HG03135 (cell line): Measurements from ENCODE around the gene CMA1.
"Not testable (repeated sequence)": the region's sequence is repeated elsewhere in the genome, so short reads cannot be mapped to it uniquely, and the experiment has no call there.

Source experiments
- ATAC-seq: cut with Tn5 transposase; IDR thresholded peaks from one replicate; pipeline ENCODE4 v1.9.1; 2021; ENCODE audit warnings: mild to moderate bottlenecking, moderate library complexity; ENCODE audit not compliant: unreplicated experiment

CMA1 gene

GRCh38 chr14:24470450-24470849 lies 37.6 kb downstream of the CMA1 start:
- ATAC-seq, result not testable (repeated sequence)

DNA sequence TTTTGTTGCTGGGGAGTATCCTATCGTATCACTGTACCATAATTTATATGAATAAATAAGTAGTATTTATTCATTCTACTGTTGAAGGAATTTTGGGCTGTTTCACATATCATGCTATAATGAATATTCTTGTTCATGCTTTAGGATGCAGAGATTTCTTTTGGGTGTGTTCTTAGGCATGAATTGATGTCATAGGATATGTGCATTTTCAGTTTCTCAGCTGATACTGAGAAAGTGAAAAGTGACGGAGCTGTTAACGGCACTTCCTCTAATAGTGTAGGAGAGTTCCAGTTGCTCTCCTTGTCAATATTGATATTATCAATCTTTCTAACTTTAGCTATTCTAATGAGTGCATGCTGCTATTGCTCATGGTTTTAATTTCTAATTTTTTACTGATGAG lies 42.3 kb downstream of the CMA1 start:
- no peak for ATAC-seq

- no peak for ATAC-seq
Observed at GRCh38 chr14:24465368-24465767, 42.7 kb downstream of the CMA1 start.

DNA sequence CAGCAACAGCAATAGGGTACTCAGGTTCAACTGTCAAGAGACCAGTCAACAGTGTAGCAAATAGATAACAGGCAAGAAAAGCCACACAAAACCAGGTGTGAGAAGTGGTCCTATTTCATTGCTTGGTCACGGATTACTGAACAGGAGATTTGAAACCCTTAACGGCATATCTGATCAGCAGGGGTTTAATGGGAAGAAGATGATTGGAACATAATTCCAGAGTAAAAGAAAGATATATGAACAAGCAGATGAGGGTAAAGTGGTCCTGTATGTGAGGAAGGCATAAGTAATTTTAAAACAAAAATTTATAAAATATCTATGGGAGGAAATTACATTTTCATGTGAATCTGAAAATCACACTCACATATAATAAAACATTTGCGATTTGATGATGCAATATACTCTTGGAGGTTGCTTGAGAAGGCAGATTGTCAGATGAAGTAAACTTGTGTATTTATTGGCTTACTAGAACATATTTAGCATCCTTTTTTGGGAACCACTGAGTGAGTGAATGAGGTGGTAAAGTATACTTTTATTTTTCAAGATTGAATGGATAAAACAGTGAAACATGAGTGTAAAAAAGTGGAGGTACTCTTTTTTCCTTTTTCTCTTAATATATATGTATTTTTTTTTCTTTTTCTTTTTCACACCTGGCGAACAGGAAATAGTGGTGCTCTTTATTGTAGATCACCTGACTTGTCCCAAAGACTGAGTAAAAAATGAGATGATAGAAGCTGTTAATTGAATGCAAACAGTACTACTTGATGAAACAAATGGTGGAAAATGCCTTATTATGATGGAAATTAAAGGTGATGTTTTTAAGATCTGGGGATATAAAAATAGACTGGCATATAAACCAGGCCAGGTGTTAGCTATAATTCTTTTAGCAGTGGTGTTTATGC lies 43.9 kb downstream of the CMA1 start:
- ATAC-seq, result no peak

- ATAC-seq, result no peak
Observed at GRCh38 chr14:24463017-24463883, 44.8 kb downstream of the CMA1 start.

GRCh38 chr14:24461336-24461735 lies 46.7 kb downstream of the CMA1 start:
- no peak for ATAC-seq

DNA sequence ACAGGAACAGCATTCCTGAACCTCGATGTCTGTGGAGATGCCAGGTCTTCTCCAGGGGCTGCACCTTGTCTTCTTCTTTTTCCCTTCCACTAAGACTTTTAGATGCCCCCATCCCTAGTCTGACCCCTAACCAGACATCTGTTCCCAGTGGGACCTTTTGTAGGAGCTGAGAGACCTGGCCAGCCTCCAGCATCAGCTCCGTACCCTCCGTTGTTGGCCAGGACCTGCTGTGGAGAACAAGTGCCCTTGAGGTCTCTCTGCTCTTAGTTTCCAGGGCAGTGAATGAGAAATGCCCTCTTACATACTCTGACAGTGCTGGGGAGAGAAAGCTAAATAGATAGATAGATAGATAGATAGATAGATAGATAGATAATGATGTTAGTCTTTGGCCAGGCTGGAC lies 48.7 kb downstream of the CMA1 start:
- no peak for ATAC-seq

- no peak for ATAC-seq
Observed at GRCh38 chr14:24458736-24459135, 49.3 kb downstream of the CMA1 start.

DNA sequence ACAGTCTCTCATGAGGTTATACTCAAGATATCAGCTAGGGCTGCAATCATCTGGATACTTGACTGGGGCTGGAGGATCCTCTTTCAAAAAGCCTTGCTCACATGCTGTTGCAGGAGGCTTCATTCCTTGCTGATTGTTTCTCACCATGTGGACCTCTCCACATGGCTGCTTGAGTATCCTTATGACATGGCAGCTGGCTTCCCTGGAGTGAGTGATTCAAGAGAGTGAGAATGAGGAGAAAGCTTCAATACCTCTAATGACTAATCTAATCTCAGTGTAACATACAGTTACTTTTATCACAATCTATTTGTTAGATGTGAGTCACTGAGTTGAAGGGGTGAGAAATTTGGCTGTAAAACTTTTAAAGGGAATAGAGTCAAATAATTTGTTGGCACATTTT lies 51.1 kb downstream of the CMA1 start:
- ATAC-seq, result no peak
